K562 (cell line): ENCODE data around the gene RBPJ. TPM values are rescaled to one million over a fixed set of nuclear protein-coding genes. Genes with fewer than 3 reads are reported as not detected.

ENCODE experiments used
- ATAC-seq: fragments of 200-7000 bp; cut with Tn5 transposase; 3 replicates; pipeline ENCODE4 v1.9.1; 2020; ENCODE audit warnings: moderate library complexity
- BruUV-seq: library from RNA; stranded (reverse); fragments of 400-500 nt; replicated peaks from 2 replicates; lab custom pipeline; 2021; lab: Mats Ljungman, UMichigan
- CTCF ChIA-PET: fragments of 300-600 bp; formaldehyde crosslinking; extraction: SDS; loops from one replicate; lab custom pipeline; 2021; ENCODE audit warnings: low intra/inter-chr PET ratio; lab: Yijun Ruan, JAX
- POLR2A ChIA-PET: fragments of 300-600, 350-650 bp; sonication (Branson Sonifier 250); formaldehyde crosslinking; extraction: SDS; loops from one replicate; lab custom pipeline; 2021; ENCODE audit warnings: antibody characterized with exemption, inconsistent platforms; lab: Yijun Ruan, JAX
- DNase-seq, 4 experiments: peaks; one replicate each; pipeline versions ENCODE4 v3.0.0 to v3.0.0-alpha.2; 2011 to 2018; ENCODE audit warnings: low spot score in 3 of 4, mixed read lengths in 3 of 4; ENCODE audit errors: extremely low read depth in 1 of 4
- FAIRE-seq: peaks from 2 replicates; lab custom pipeline; 2011; peaks lifted over from hg19 to GRCh38; lab: Jason Lieb, UNC
- H2AFZ ChIP-seq: 2 replicates; pipeline ENCODE4 v1.6.0; 2011; ENCODE audit warnings: low read depth, low read length, control low read depth, inconsistent platforms
- H3K27ac ChIP-seq: fragments of 200-600 bp; 3 replicates; pipeline ENCODE4 v1.8.0; 2011; ENCODE audit warnings: low read depth, mild to moderate bottlenecking, control low read depth, inconsistent platforms, low read length, moderate library complexity, mixed read lengths; ENCODE audit errors: extremely low read depth
- H3K27me3 ChIP-seq, 2 experiments: fragments of 300-600 bp in 1 of 2; 2 replicates in 1 of 2; 3 replicates in 1 of 2; pipeline versions ENCODE4 v1.6.0 to v1.8.0; 2011; ENCODE audit warnings: inconsistent platforms in 2 of 2, low read length in 2 of 2, mild to moderate bottlenecking in 1 of 2, mixed read lengths in 1 of 2, moderate library complexity in 1 of 2; ENCODE audit not compliant: control insufficient read depth in 2 of 2, insufficient read depth in 2 of 2
- H3K36me3 ChIP-seq: fragments of 300-600 bp; 3 replicates; pipeline ENCODE4 v1.8.0; 2011; ENCODE audit warnings: mild to moderate bottlenecking, low read length, inconsistent platforms; ENCODE audit not compliant: control insufficient read depth, insufficient read depth
- H3K4me1 ChIP-seq, 2 experiments: fragments of 200-600 bp in 1 of 2; replicated peaks in 1 of 2; 2 replicates in 1 of 2; 3 replicates in 1 of 2; pipeline versions ENCODE4 v1.5.1 to v1.8.0; 2011; ENCODE audit warnings: inconsistent platforms in 2 of 2, low read length in 2 of 2, mild to moderate bottlenecking in 1 of 2, mixed read lengths in 1 of 2, moderate library complexity in 1 of 2; ENCODE audit not compliant: control insufficient read depth in 2 of 2, insufficient read depth in 2 of 2
- H3K4me2 ChIP-seq: 2 replicates; pipeline ENCODE4 v1.6.1; 2011; ENCODE audit warnings: low read length, control low read depth, inconsistent platforms, mixed read lengths; ENCODE audit not compliant: insufficient read depth
- H3K4me3 ChIP-seq: fragments of 200-600 bp; sonication (generic), shearing (Covaris generic); 2 replicates; pipeline ENCODE4 v1.5.1; 2016; ENCODE audit warnings: control low read depth, inconsistent platforms
- H3K79me2 ChIP-seq: fragments of 200-600 bp; 3 replicates; pipeline ENCODE4 v1.8.0; 2011; ENCODE audit warnings: low read length, inconsistent platforms; ENCODE audit not compliant: control insufficient read depth, insufficient read depth
- H3K9ac ChIP-seq, 2 experiments: 2 replicates each; pipeline versions ENCODE4 v1.6.0 to v1.6.1; 2011; ENCODE audit warnings: low read depth in 2 of 2, low read length in 2 of 2, control low read depth in 1 of 2, inconsistent platforms in 1 of 2, mild to moderate bottlenecking in 1 of 2, mixed read lengths in 1 of 2; ENCODE audit not compliant: insufficient read depth in 1 of 2
- H3K9me1 ChIP-seq: one replicate; pipeline ENCODE4 v1.6.0; 2011; ENCODE audit warnings: inconsistent platforms, mild to moderate bottlenecking, low read length, moderate library complexity; ENCODE audit not compliant: control insufficient read depth, insufficient read depth
- H3K9me3 ChIP-seq: replicated peaks from 2 replicates; pipeline ENCODE4 v1.5.1; 2011; ENCODE audit warnings: low read depth, low read length, inconsistent platforms; ENCODE audit not compliant: control insufficient read depth, insufficient read depth
- H4K20me1 ChIP-seq: replicated peaks from 2 replicates; pipeline ENCODE4 v1.6.1; 2011; ENCODE audit warnings: low read length, inconsistent platforms, mixed read lengths; ENCODE audit not compliant: control insufficient read depth, insufficient read depth
- ARID1B ChIP-seq: fragments of 450-650 bp; IDR thresholded peaks from 2 replicates; pipeline ENCODE4 v1.6.1; 2016; ENCODE audit warnings: antibody characterized with exemption, mild to moderate bottlenecking, inconsistent platforms
- ARID3B ChIP-seq: fragments of 250-450 bp; sonication (Bioruptor Pico); IDR thresholded peaks from 2 replicates; pipeline ENCODE4 v1.4.0; 2020; ENCODE audit warnings: borderline replicate concordance
- E2F3 ChIP-seq: fragments of 250-450 bp; sonication (Bioruptor Pico); IDR thresholded peaks from 2 replicates; pipeline ENCODE4 v1.4.0; 2020; ENCODE audit warnings: mild to moderate bottlenecking
- EHMT2 ChIP-seq: fragments of 450-650 bp; IDR thresholded peaks from 2 replicates; pipeline ENCODE4 v1.6.1; 2018; ENCODE audit warnings: antibody characterized with exemption
- FOXK1 ChIP-seq: sonication (generic); formaldehyde crosslinking; IDR thresholded peaks from 2 replicates; pipeline ENCODE4 v1.8.0; 2022; ENCODE audit warnings: missing genetic modification reagents, mild to moderate bottlenecking, borderline replicate concordance
- MCM2 ChIP-seq: fragments of 450-650 bp; IDR thresholded peaks from 2 replicates; pipeline ENCODE4 v1.6.1; 2017; ENCODE audit warnings: low read depth, mild to moderate bottlenecking
- MXI1 ChIP-seq: IDR thresholded peaks from 2 replicates; pipeline ENCODE4 v1.6.1; 2011; ENCODE audit warnings: low read depth, mild to moderate bottlenecking, improper control_type of control experiment, low read length
- NFATC3 ChIP-seq: fragments of 450-650 bp; IDR thresholded peaks from 2 replicates; pipeline ENCODE4 v1.6.1; 2017; ENCODE audit warnings: mild to moderate bottlenecking
- POU5F1 ChIP-seq: fragments of 150-350 bp; IDR thresholded peaks from 2 replicates; pipeline ENCODE4 v1.6.1; 2014; ENCODE audit warnings: borderline replicate concordance, low read length, low read depth, mild to moderate bottlenecking; ENCODE audit not compliant: partially characterized antibody
- SIN3B ChIP-seq: fragments of 450-650 bp; IDR thresholded peaks from 2 replicates; pipeline ENCODE4 v1.6.1; 2017; ENCODE audit warnings: low read depth, mild to moderate bottlenecking, moderate library complexity
- SMAD3 ChIP-seq: fragments of 450-650 bp; formaldehyde crosslinking; conservative IDR thresholded peaks from 2 replicates; pipeline ENCODE4 v1.4.0; 2020; ENCODE audit warnings: mild to moderate bottlenecking
- THAP7 ChIP-seq: fragments of 250-450 bp; sonication (Bioruptor Pico); IDR thresholded peaks from 2 replicates; pipeline ENCODE4 v1.5.0; 2021
- ZNF316 ChIP-seq: fragments of 450-650 bp; IDR thresholded peaks from 2 replicates; pipeline ENCODE4 v1.6.1; 2016
- ZNF583 ChIP-seq: fragments of 250-450 bp; sonication (Bioruptor Pico); IDR thresholded peaks from 2 replicates; pipeline ENCODE4 v1.4.0; 2020
- ZNF778 ChIP-seq: fragments of 450-650 bp; formaldehyde crosslinking; IDR thresholded peaks from 2 replicates; pipeline ENCODE4 v1.4.0; 2020; ENCODE audit warnings: mild to moderate bottlenecking, moderate library complexity
- ZSCAN29 ChIP-seq: fragments of 450-650 bp; IDR thresholded peaks from 2 replicates; pipeline ENCODE4 v1.6.1; 2017
- WGBS: fragments of 100-300 bp; shearing (Covaris generic); methylation state at CpG from one replicate; pipeline ENCODE4 v1.1.6; 2016; ENCODE audit warnings: low coverage, mixed read lengths; ENCODE audit not compliant: insufficient coverage; ENCODE audit errors: missing lambda C conversion rate; 5-methylcytosine and 5-hydroxymethylcytosine counted together
- in situ Hi-C: fragments of 300-500 bp; cut with MboI; formaldehyde crosslinking; loops from 4 replicates; pipeline ENCODE4 v1.15.0; 2018; ENCODE audit warnings: inconsistent platforms, mixed read lengths
- intact Hi-C: fragments of 100-400 bp; cut with micrococcal nuclease; formaldehyde crosslinking; loops from 2 replicates; pipeline ENCODE4 v1.14.2; 2022
- polyA plus RNA-seq, 8 experiments: library from polyadenylated mRNA; depleted of rRNA in 4 of 8; stranded (reverse) in 5 of 8; unstranded in 3 of 8; fragments of >200 nt; fragmentation: Nextera tagmentation in 2 of 8; fragmentation: Illumina TruSeq in 1 of 8; extraction: Ambion mirVana in 2 of 8; extraction: Trizol in 1 of 8; gene quantifications; 2 replicates each; pipeline versions ENCODE4 v1.2.1 to v1.2.3, GENCODE V29; 2011 to 2014; ENCODE audit warnings: inconsistent platforms in 1 of 8, missing spikeins in 1 of 8
- total RNA-seq, 7 experiments: library from RNA; depleted of rRNA in 6 of 7; stranded (reverse); fragments of >200 nt in 6 of 7; fragmentation: Illumina TruSeq in 2 of 7; extraction: Trizol in 2 of 7; gene quantifications; 2 replicates each; pipeline versions ENCODE4 v1.2.1 to v1.2.3, GENCODE V29; 2011 to 2021; ENCODE audit warnings: low replicate concordance in 1 of 7
- TF ChIP-seq, protein P1 (sequence below): fragments of 250-450 bp; sonication (Bioruptor Pico); IDR thresholded peaks from 2 replicates; pipeline ENCODE4 v1.4.0; 2020; ENCODE audit warnings: mild to moderate bottlenecking, moderate library complexity, borderline replicate concordance

Gene RBPJ
- total and polyA plus RNA-seq, 9 of the 15 experiments (the other 6 are each of a cell fraction or from before 2014, with no cell fraction given), result 17.2 to 49.4 (median 33.8) TPM

DNA sequence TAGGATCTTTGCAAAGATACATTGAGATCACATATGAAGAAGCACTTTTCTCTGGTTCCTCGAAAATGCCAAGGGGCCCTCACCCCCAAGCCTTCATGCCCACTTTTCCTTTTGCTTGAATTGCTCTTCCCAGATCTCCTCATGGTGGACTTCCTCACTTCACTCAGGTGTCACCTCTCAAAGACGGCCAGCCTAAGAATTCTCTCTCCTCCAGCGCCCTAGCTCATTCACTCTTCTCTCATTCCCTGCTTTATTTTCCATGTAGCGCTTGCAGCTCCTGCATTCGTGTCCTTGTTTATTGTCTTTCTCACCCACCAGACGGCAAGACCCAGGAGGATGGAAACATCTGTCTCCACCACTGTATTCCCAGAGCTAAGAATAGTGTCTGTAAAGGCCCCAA lies 136.6 kb downstream of the RBPJ start:
- no peaks in the 10 kb centered on the region for H3K4me1 ChIP-seq
- no peaks in the 10 kb centered on the region for H3K9me1 ChIP-seq
- peaks cover 4 to 15% of the 10 kb centered on the region in 2 experiments; a peak in 2 of 5 replicates for H3K27me3 ChIP-seq
- H3K9ac ChIP-seq, result no peak overlapping the region
- FAIRE-seq, result no peak
- no peak overlapping the region for H3K27ac ChIP-seq
- intact Hi-C loops (loop anchor here (5.0 to 10.0 kb wide), 2 partner anchors 407 to 555 kb away; partner anchors contain the start of gene STIM2), in situ Hi-C loops (loop anchor here (10.0 kb wide), 1 partner anchor 557 kb away; no protein-coding TSS in a partner anchor)
- no peaks in the 10 kb centered on the region for H3K9me3 ChIP-seq
- TF ChIP-seq ARID1B (no peak), MCM2 (no peak), E2F3 (CRISPR knock-in tag) (no peak), ZNF316 (no peak), POU5F1 (no peak), ZSCAN29 (no peak), THAP7 (CRISPR knock-in tag) (no peak), SIN3B (no peak), ZNF778 (CRISPR knock-in tag) (no peak), FOXK1 (no peak), SMAD3 (CRISPR knock-in tag) (no peak), NFATC3 (no peak), MXI1 (no peak), ZNF583 (no peak), ARID3B (CRISPR knock-in tag) (no peak), EHMT2 (no peak)
- TF ChIP-seq, protein P1, sequence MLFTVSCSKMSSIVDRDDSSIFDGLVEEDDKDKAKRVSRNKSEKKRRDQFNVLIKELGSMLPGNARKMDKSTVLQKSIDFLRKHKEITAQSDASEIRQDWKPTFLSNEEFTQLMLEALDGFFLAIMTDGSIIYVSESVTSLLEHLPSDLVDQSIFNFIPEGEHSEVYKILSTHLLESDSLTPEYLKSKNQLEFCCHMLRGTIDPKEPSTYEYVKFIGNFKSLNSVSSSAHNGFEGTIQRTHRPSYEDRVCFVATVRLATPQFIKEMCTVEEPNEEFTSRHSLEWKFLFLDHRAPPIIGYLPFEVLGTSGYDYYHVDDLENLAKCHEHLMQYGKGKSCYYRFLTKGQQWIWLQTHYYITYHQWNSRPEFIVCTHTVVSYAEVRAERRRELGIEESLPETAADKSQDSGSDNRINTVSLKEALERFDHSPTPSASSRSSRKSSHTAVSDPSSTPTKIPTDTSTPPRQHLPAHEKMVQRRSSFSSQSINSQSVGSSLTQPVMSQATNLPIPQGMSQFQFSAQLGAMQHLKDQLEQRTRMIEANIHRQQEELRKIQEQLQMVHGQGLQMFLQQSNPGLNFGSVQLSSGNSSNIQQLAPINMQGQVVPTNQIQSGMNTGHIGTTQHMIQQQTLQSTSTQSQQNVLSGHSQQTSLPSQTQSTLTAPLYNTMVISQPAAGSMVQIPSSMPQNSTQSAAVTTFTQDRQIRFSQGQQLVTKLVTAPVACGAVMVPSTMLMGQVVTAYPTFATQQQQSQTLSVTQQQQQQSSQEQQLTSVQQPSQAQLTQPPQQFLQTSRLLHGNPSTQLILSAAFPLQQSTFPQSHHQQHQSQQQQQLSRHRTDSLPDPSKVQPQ (CRISPR knock-in tag), result no peak
- H3K4me3 ChIP-seq, result no peak overlapping the region
- POLR2A ChIA-PET, result no interaction called here
- WGBS, result 16% methylated on average over 6 of the region's 6 CpGs
- H2AFZ ChIP-seq, result no peak overlapping the region
- no TSS peak for BruUV-seq
- no peak for ATAC-seq
- no peak overlapping the region for H3K4me2 ChIP-seq
- H4K20me1 ChIP-seq, result no peaks in the 10 kb centered on the region
- H3K79me2 ChIP-seq, result no peaks in the 10 kb centered on the region
- CTCF ChIA-PET, result interaction anchor here (2.7 kb wide), 1 partner anchor 262 kb away, joined by 11 read pairs; no protein-coding TSS in a partner anchor
- H3K36me3 ChIP-seq, result no peaks in the 10 kb centered on the region
- DNase-seq, result no peak
